Left renal pelvis (tissue), 4 donors: ENCODE data around the gene WDR27. TPM values are rescaled to one million over a fixed set of nuclear protein-coding genes. Genes with fewer than 3 reads are reported as not detected.
"Not testable (repeated sequence)": the region's sequence is repeated elsewhere in the genome, so short reads cannot be mapped to it uniquely, and the experiment has no call there.

Experiments used
- DNase-seq, 4 donors: peaks; one replicate each; pipeline ENCODE4 v3.0.0-alpha.2; 2013; ENCODE audit warnings: low read depth in 4 of 4, low spot score in 3 of 4
- polyA plus RNA-seq, 4 donors: library from polyadenylated mRNA; unstranded; fragments of 120-200 nt; gene quantifications; one replicate each; pipeline ENCODE4 v1.2.1, GENCODE V29; 2013; ENCODE audit not compliant: insufficient read length in 4 of 4

The WDR27 gene
- polyA plus RNA-seq, 4 donors, result 35.9 to 88.8 (median 59.5) TPM

- no peak for DNase-seq
Measured at GRCh38 chr6:169533301-169534038, 168.4 kb downstream of the WDR27 start.

GRCh38 chr6:169530752-169531123 lies 171.1 kb downstream of the WDR27 start:
- no peak for DNase-seq

- no peak for DNase-seq
Measured at GRCh38 chr6:169529931-169530751, 171.7 kb downstream of the WDR27 start.

- no peak for DNase-seq
Measured at GRCh38 chr6:169528755-169529154, 173.1 kb downstream of the WDR27 start.

- DNase-seq, result no peak
Measured at GRCh38 chr6:169527306-169527705, 174.5 kb downstream of the WDR27 start.

- no peak for DNase-seq
Measured at GRCh38 chr6:169521825-169522224, 180.0 kb downstream of the WDR27 start.

- DNase-seq, result no peak
Measured at GRCh38 chr6:169520104-169520503, 181.7 kb downstream of the WDR27 start.

GRCh38 chr6:169518451-169518850 lies 183.4 kb downstream of the WDR27 start:
- DNase-seq, result no peak

GRCh38 chr6:169513478-169514193 lies 188.2 kb downstream of the WDR27 start:
- DNase-seq, result no peak

- DNase-seq, result not testable (repeated sequence)
Measured at GRCh38 chr6:169511785-169512184, 190.0 kb downstream of the WDR27 start.

GRCh38 chr6:169510871-169511270 lies 191.0 kb downstream of the WDR27 start:
- no peak for DNase-seq

- DNase-seq, result no peak
Measured at GRCh38 chr6:169508452-169508851, 193.4 kb downstream of the WDR27 start.

GRCh38 chr6:169503422-169504152 lies 198.2 kb downstream of the WDR27 start:
- DNase-seq, result no peak

- no peak for DNase-seq
Measured at GRCh38 chr6:169502445-169502844, 199.4 kb downstream of the WDR27 start.

GRCh38 chr6:169501777-169502313 lies 200.0 kb downstream of the WDR27 start:
- DNase-seq, result no peak

- DNase-seq, result no peak
Measured at GRCh38 chr6:169501128-169501527, 200.7 kb downstream of the WDR27 start.

GRCh38 chr6:169500688-169501087 lies 201.1 kb downstream of the WDR27 start:
- DNase-seq, result no peak

GRCh38 chr6:169499848-169500247 lies 202.0 kb downstream of the WDR27 start:
- DNase-seq, result no peak

- DNase-seq, result no peak
Measured at GRCh38 chr6:169498916-169499513, 202.8 kb downstream of the WDR27 start.

GRCh38 chr6:169495601-169496000 lies 206.2 kb downstream of the WDR27 start:
- DNase-seq, result no peak
